SK-N-SH treated with all-trans-retinoic acid at 6 μM for 48 hours (cell line): ENCODE results near the gene ZNF618.

Experiments
- ATAC-seq: fragments of 200-7000 bp; cut with Tn5 transposase; 3 replicates; pipeline ENCODE4 v1.9.1; 2020; ENCODE audit warnings: mild to moderate bottlenecking, moderate library complexity
- ARNTL ChIP-seq: fragments of 450-650 bp; formaldehyde crosslinking; IDR thresholded peaks from 2 replicates; pipeline ENCODE4 v1.5.0; 2020; ENCODE audit warnings: low read depth, mild to moderate bottlenecking, moderate library complexity, borderline replicate concordance
- BACH2 ChIP-seq: fragments of 250-450 bp; sonication (Bioruptor Pico); IDR thresholded peaks from 2 replicates; pipeline ENCODE4 v1.9.0; 2021; ENCODE audit warnings: mild to moderate bottlenecking, borderline replicate concordance
- CREB5 ChIP-seq: fragments of 250-450 bp; sonication (Bioruptor Pico); IDR thresholded peaks from 2 replicates; pipeline ENCODE4 v1.5.1; 2020; ENCODE audit warnings: low read depth, mild to moderate bottlenecking, moderate library complexity
- CSRNP3 ChIP-seq: fragments of 250-450 bp; sonication (Bioruptor Pico); IDR thresholded peaks from 2 replicates; pipeline ENCODE4 v1.5.1; 2021; ENCODE audit warnings: mild to moderate bottlenecking, moderate library complexity
- ESRRG ChIP-seq: fragments of 250-450 bp; sonication (Bioruptor Pico); IDR thresholded peaks from 2 replicates; pipeline ENCODE4 v1.6.1; 2021; ENCODE audit warnings: mild to moderate bottlenecking
- ISL1 ChIP-seq: fragments of 250-450 bp; sonication (Bioruptor Pico); IDR thresholded peaks from 2 replicates; pipeline ENCODE4 v2.1.2; 2022; ENCODE audit warnings: mild to moderate bottlenecking, moderate library complexity
- OSR1 ChIP-seq: fragments of 250-450 bp; sonication (Bioruptor Pico); IDR thresholded peaks from 2 replicates; pipeline ENCODE4 v1.8.0; 2022; ENCODE audit warnings: moderate library complexity, mild to moderate bottlenecking, inconsistent platforms
- PATZ1 ChIP-seq: fragments of 250-450 bp; sonication (Bioruptor Pico); IDR thresholded peaks from 2 replicates; pipeline ENCODE4 v1.8.0; 2020; ENCODE audit warnings: mild to moderate bottlenecking, moderate library complexity, borderline replicate concordance
- POU6F1 ChIP-seq: fragments of 250-450 bp; sonication (Bioruptor Pico); IDR thresholded peaks from 2 replicates; pipeline ENCODE4 v1.8.0; 2021; ENCODE audit warnings: low read depth, mild to moderate bottlenecking, moderate library complexity, borderline replicate concordance
- PPARA ChIP-seq: fragments of 250-450 bp; sonication (Bioruptor Pico); IDR thresholded peaks from 2 replicates; pipeline ENCODE4 v1.5.0; 2020; ENCODE audit warnings: mild to moderate bottlenecking, borderline replicate concordance
- RARB ChIP-seq: fragments of 250-450 bp; sonication (Bioruptor Pico); IDR thresholded peaks from 2 replicates; pipeline ENCODE4 v1.8.0; 2021; ENCODE audit warnings: mild to moderate bottlenecking, moderate library complexity
- SNAI2 ChIP-seq: fragments of 250-450 bp; sonication (Bioruptor Pico); IDR thresholded peaks from 2 replicates; pipeline ENCODE4 v1.5.0; 2020; ENCODE audit warnings: mild to moderate bottlenecking, moderate library complexity
- TCF4 ChIP-seq: fragments of 250-450 bp; sonication (Bioruptor Pico); IDR thresholded peaks from 2 replicates; pipeline ENCODE4 v1.8.0; 2021; ENCODE audit warnings: mild to moderate bottlenecking, moderate library complexity, borderline replicate concordance
- TOX ChIP-seq: fragments of 250-450 bp; sonication (Bioruptor Pico); IDR thresholded peaks from 2 replicates; pipeline ENCODE4 v1.8.0; 2021; ENCODE audit warnings: mild to moderate bottlenecking, moderate library complexity, borderline replicate concordance
- TSHZ2 ChIP-seq: fragments of 250-450 bp; sonication (Bioruptor Pico); IDR thresholded peaks from 2 replicates; pipeline ENCODE4 v1.5.0; 2020; ENCODE audit warnings: mild to moderate bottlenecking, moderate library complexity
- ZC3H10 ChIP-seq: fragments of 250-450 bp; sonication (Bioruptor Pico); IDR thresholded peaks from 2 replicates; pipeline ENCODE4 v1.5.1; 2021; ENCODE audit warnings: mild to moderate bottlenecking, moderate library complexity
- ZFP3 ChIP-seq: fragments of 250-450 bp; sonication (Bioruptor Pico); IDR thresholded peaks from 2 replicates; pipeline ENCODE4 v1.5.0; 2020; ENCODE audit warnings: mild to moderate bottlenecking, moderate library complexity
- ZFP30 ChIP-seq: fragments of 450-650 bp; formaldehyde crosslinking; IDR thresholded peaks from 2 replicates; pipeline ENCODE4 v1.5.0; 2022; ENCODE audit warnings: mild to moderate bottlenecking, moderate library complexity
- ZNF565 ChIP-seq: fragments of 450-650 bp; formaldehyde crosslinking; conservative IDR thresholded peaks from 2 replicates; pipeline ENCODE4 v1.5.0; 2020; ENCODE audit warnings: low read depth, mild to moderate bottlenecking, moderate library complexity
- ZNF70 ChIP-seq: fragments of 450-650 bp; formaldehyde crosslinking; IDR thresholded peaks from 2 replicates; pipeline ENCODE4 v1.5.0; 2020; ENCODE audit warnings: mild to moderate bottlenecking, moderate library complexity
- ZNF8 ChIP-seq: fragments of 450-650 bp; formaldehyde crosslinking; IDR thresholded peaks from 2 replicates; pipeline ENCODE4 v1.5.0; 2020; ENCODE audit warnings: mild to moderate bottlenecking, moderate library complexity

Gene ZNF618

GRCh38 chr9:114092336-114092735, 216.2 kb downstream of the ZNF618 start:
- TF ChIP-seq CREB5 (CRISPR knock-in tag) (no peak), TSHZ2 (CRISPR knock-in tag) (no peak), ZFP30 (CRISPR knock-in tag) (no peak), ZNF8 (CRISPR knock-in tag) (no peak), RARB (CRISPR knock-in tag) (no peak), PATZ1 (CRISPR knock-in tag) (no peak), ISL1 (CRISPR knock-in tag) (no peak), POU6F1 (no peak), ZC3H10 (no peak), ARNTL (CRISPR knock-in tag) (no peak), OSR1 (CRISPR knock-in tag) (no peak), TCF4 (CRISPR knock-in tag) (no peak), CSRNP3 (no peak), PPARA (CRISPR knock-in tag) (no peak), SNAI2 (CRISPR knock-in tag) (no peak), ESRRG (CRISPR knock-in tag) (no peak), ZNF70 (CRISPR knock-in tag) (no peak)
- no peak for ATAC-seq

- TF ChIP-seq ZNF8 (CRISPR knock-in tag) = no peak
- TF ChIP-seq ZFP30 (CRISPR knock-in tag) = no peak
- no peak for TF ChIP-seq TOX (CRISPR knock-in tag)
- TF ChIP-seq PATZ1 (CRISPR knock-in tag) = no peak
- no peak for TF ChIP-seq CREB5 (CRISPR knock-in tag)
- no peak for TF ChIP-seq OSR1 (CRISPR knock-in tag)
- no peak for TF ChIP-seq ZFP3
- TF ChIP-seq ARNTL (CRISPR knock-in tag) = no peak
- no peak for TF ChIP-seq ZNF565 (CRISPR knock-in tag)
- no peak for TF ChIP-seq TCF4 (CRISPR knock-in tag)
- no peak for TF ChIP-seq PPARA (CRISPR knock-in tag)
- no peak for TF ChIP-seq BACH2 (CRISPR knock-in tag)
- TF ChIP-seq ESRRG (CRISPR knock-in tag) = no peak
- ATAC-seq = no peak
These were observed 216.9 kb downstream of the ZNF618 start for GRCh38 chr9:114093031-114093471.
